NCI-H526 (cell line): ENCODE measurements around the gene TOE1.

ENCODE experiments used
- DNase-seq, 2 experiments: peaks; one replicate each; lab custom pipeline; 2025; lab: John Stamatoyannopoulos, UW

Gene TOE1

DNA sequence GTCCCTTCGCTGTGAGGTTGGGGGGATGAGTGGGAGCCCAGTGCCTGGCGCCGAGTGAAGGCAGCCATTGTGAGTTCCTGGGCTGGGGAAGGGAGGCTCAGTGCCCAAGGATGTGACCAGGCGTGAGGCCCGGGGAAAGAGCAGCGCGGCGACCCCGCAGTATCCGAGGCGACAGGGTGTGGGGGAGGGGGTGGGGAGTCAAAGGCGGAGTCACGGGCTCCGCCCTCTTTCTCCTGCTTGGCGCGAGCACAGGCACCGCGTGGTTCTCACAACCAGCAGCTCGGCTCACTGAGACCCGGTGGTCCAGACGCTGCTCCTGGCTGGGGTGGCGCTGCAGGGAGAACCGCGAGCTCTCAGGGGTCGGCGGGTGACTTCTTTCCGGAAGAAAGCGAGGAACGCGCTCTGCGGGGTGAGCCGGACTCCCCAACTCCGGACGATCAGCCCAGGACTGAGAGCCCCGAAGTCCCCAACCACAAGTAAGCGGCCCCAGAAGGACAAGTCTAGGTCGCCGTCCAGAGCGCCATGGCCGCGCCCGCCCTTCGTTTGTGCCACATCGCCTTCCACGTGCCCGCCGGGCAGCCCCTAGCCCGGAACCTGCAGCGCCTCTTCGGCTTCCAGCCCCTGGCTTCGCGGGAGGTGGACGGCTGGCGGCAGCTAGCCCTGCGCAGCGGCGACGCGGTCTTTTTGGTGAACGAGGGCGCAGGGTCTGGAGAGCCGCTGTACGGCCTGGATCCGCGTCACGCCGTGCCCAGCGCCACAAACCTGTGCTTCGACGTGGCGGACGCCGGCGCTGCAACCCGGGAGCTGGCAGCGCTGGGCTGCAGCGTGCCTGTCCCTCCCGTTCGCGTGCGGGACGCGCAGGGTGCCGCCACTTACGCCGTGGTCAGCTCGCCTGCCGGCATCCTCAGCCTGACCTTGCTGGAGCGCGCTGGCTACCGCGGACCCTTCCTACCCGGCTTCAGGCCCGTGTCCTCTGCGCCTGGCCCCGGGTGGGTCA, 13.0 kb upstream of the TOE1 start, which contains the start of gene HPDL:
Gene HPDL (plus strand): TSS at position 269 of the 997 bp plus-strand sequence. CDS start 254 bp downstream, at position 523.
- DNase-seq: peak; percentile 82 to 95

DNA sequence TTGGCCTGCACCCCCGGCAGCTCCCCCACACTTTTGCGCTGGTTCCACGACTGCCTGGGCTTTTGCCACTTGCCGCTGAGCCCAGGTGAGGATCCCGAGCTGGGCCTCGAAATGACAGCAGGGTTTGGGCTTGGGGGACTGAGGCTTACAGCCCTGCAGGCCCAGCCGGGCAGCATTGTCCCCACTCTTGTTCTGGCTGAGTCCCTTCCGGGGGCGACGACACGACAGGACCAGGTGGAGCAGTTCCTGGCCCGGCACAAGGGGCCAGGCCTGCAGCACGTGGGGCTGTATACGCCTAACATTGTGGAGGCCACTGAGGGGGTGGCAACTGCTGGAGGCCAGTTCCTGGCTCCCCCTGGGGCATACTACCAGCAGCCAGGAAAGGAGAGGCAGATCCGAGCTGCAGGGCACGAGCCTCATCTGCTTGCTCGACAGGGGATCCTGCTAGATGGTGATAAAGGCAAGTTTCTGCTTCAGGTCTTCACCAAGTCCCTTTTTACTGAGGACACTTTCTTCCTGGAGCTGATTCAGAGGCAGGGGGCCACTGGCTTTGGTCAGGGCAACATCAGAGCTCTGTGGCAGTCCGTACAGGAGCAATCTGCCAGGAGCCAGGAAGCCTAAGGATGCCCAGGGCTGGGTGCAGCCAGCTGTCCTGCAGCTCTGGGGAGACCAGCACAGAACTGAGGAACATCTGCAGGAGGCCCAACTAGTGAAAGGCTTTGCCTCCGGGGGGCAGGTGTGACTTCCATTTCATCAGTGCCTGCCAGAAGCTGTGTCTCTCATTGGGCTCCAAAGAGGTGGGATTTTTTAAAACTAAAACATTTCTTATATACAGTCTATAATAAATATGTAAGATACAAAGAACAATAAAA, 12.1 kb upstream of the TOE1 start:
- DNase-seq: peak; percentile 41 to 82

DNA sequence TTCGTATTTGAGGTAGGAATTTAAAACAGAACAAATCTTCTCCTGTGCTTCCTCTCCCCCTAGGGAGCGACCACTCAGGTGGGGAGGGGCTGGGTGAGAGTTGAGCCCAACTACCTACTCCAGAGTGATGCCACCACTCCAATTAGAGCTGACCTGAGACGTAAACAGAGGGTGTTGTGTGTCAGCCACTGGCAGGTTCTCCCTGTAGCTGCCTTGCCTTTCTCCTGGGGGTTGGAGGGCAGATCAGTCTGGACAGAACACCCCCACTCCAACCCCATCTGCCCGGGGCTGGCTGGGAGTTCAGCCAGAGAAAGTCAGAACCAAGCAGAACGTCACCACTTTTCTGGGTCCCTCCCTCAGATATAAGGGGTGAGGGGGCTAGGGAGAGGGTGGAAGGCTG, 11.3 kb upstream of the TOE1 start:
- DNase-seq: peak in 1 of 2 experiments; percentile 31

DNA sequence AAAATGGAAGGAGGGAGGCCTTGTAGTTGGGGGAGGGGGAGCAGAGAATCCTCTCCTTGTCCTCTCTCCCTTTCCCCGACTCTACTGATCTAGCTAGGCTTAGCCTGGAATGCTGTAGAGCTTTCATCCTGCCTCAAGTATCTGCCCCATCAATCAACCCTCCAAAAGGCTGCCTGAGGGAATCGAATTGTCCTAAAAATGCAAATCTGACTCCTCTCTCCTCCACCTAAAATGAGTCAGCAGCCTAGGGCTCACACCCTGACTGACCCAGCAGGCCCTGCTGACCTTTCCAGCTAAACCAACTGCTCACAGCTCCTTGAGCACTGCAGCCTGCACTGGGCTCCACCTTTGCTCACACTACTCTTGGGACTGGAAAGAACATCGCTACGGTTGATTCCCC, 10.5 kb upstream of the TOE1 start:
- DNase-seq: no peak

DNA sequence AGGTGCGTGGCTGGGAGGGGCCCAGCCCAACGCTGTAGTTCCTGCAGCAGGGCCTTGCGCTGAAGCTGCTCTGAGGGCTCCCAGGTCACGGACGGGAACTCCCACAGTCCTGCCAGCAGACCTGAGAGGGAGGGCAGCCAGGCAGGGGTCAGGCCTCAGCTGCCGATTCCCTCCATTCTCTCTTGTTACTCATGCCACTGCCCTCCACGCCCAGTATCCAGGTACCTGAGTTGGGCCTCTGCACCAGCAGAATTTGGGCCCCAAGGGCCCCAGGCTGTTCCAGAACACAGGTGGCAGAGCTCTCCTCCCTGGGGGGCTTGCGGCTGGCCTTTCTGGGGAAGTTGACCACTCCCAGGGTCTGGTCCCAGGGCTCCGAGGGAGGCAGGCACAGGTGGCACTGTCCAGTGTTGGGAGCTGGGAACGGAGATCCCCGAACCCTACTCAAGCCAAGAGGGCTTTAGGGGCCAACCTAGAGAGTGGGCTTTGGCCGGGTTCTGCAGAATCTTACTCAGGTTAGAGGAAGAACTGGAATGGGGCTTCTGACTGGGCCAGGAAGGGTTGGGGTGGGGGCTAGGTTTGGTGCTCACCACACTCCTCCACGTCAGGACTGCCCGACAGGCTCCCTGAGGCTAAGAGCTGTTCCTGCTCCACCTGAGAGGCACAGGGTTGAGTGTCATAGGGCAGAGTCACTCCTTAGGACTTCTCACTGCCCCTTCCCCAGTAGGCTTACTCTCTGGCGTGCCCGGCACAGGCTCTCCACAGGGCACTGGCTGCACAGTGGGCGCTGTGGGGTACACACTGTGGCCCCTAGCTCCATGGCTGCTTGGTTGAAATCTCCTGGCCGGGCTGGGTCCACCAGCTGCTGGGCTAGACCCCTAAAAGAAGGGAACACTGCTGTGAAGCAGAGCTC, 8.3 kb upstream of the TOE1 start:
- DNase-seq: no peak

DNA sequence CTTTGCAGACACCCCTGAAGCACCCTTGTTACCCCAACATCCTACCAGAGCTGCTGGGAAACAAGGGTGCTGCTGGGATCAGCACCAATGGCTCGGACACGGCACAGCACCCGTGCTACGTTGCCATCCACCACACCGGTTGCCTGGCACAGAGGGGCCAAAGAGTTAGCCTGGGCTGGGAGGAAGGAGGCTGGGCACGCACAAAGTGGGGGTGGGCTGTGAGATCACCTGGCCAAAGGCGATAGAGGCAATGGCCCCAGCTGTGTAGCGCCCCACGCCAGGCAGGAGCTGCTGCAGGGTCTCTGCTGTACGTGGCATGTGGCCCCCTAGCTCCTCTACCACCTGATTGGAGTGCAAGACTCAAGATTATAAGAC, 7.6 kb upstream of the TOE1 start:
- DNase-seq: no peak

DNA sequence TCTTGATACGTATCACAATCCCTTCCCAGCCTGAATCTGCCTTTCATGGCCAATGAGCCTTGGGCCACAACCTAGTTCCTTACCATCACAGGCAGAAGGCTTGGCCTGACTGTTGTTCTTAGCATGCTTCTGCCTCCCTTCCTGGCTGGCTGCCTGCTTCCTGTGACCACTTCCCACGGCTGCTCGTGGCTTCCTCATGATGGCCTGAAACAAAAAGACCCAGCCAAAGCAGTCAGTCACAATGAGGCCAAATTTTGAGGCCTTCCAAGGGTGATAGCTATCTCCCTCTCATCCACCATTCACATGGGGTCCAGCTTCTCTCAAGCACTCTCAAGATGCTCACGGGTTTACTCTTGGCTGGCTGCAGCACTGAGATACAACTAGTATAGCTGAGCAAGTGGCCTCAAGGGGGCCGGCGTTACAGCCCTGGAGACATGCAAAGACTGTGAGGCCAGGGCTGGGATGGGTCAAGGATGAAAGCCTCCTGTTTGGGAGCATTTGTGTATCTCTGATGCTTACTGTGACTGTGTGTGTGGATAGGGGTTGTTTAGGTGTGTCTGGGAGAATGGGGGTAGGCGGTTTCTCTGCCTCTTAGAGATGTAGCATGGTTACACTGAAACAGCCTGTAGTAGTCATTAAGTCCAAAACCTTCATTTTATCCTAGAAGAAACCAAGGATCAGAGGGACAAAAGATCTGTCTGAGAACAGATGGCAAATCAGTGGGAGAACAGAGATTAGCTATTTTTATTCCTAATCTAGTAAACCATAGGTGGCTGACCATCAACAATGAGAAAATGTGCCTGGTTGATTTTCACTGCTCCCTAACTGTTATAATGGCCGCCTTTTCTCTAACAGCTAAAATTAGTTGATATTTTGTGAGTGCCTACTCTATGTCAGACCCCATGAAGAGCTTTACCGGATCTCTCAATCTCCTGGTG, 5.4 kb upstream of the TOE1 start:
- no peak for DNase-seq

DNA sequence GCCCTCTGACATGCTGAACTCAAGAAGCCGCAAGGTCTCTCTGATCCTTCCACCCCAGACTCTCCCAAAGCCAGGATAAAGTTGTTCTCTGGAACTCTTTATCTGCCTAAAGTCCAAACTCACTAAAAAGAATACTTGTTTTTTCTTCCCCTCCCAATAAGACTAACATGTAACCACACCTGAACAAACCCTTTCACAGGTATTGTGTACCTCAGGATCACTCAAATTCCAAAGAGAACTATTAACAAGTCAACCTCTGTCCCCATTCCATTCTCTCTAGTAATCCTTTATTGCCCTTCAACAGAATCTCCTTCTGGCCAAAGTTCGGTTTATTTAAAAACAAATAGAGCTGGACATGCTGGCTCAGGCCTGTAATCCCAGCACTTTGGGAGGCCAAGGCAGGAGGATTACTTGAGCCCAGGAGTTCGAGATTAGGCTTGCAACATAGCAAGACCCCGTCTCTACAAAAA, 4.1 kb upstream of the TOE1 start:
- DNase-seq: no peak

DNA sequence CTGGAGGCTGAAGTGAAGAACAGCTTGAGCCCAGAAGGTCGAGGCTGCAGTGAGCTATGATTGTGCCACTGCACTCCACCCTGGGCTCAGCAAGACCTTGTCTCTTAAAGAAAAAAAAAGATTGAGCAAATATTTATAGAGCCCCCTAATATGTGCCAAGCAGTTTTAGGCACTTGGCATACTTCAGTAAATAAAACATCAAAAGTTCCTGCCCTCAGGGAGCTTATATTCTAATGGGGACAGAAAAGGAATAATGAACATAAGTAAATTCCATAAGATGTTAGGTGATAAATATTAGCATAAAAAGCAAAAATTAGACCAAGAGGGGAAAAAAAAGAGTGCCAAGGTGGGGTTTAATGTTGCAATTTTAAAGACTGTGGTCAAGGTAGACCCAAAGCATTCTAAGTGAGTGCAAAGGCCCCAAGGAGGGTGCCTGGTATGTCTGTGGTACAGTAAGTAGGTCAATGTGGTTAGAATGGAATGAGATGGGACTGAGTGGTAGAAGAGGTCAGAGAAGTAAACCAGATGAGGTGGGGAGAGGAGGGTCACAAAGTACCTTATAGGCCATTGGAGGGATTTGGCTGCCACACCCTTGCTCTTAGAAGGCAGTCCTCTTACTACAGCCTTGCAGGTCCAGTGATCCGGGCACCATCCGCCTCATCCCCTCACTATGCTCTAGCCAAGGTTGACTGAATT, 2.2 kb upstream of the TOE1 start:
- no peak for DNase-seq

DNA sequence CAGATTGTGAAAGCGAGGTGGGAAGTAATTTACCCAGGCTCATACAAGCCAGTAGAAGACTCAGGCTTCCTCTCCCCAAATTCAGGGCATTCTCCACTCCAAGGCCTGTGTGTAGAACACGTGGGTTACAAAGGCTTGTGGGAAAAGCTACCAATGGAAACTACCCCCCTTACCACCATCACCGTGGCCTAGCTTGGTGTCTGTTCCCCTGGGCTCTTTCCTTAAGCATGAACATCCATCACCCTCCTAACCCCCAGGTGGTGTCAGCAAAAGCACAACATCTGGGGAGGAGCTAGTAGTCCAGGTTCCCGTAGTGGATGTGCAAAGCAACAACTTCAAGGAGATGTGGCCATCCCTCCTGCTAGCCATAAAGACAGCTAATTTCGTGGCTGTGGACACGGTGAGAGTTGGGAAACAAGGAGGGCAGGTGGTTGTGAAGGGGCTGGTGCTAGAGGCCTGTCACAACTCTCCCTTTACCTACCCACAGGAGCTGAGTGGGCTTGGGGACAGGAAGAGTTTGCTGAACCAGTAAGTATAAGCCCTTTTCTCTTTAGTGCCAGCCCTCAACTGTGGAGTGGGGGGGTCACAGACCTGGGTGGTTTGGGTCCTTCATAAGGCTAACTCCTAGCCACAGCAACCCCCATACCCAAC, 971 bp downstream of the TOE1 start:
- peak in 1 of 2 experiments; percentile 38 for DNase-seq

DNA sequence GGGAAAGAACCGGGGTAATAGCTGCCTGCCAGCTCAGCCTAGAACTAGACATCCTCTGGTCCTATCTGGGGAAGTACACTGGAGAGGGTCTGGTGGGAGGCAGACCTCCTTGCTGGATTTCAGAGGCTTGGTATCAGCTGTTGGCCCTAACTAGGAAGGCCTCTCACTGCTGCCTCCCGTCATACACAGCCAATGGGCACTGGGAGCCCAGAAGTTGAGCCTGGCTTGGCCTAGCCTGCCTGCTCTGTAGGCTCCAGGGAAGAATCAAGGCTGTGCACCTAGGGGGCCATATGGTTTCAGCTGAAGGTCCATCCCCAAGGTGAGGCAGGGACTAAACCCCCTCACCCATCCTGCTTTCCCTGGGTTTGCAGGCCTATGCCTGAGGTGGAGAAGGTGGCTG, 4.5 kb downstream of the TOE1 start:
- DNase-seq: no peak

DNA sequence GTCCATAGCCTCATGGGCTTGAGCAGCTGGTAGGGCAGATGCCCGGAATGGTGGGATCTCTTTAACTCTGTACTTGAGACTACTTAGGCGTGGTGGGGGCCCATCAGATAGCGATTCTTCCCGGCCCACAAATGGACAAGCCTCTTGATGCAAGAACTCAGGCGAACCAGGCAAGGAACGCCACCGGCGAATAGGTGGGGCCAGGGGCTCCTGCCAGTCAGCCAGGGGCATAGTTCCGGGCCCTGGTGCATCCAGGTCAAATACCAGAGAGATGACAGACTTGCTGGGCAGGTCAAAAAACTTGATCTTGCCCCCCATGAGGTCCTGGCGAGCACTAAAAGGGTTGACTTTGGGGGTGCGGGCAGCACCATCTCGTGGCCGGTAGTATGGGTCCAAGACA, 5.0 kb downstream of the TOE1 start:
- no peak for DNase-seq

DNA sequence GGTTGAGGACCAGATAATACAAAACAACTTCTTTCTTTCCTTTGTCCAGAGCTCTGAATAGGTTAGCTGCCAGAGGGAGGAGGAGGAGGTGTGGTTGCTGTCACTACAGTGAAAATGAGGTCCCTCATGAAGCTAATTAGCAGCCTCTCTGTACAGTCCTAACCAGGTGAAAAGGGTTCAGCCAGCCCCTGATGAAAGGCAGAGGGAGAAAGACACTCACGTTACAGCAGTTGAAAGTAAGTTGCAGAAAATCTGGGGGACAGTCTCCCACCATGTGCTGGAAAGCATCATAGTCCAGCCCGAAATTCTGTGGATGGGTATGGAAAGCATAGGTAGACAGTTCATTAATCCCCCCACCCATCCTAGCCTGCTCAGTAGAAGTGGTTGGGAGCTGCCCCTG, 6.5 kb downstream of the TOE1 start:
- no peak for DNase-seq

DNA sequence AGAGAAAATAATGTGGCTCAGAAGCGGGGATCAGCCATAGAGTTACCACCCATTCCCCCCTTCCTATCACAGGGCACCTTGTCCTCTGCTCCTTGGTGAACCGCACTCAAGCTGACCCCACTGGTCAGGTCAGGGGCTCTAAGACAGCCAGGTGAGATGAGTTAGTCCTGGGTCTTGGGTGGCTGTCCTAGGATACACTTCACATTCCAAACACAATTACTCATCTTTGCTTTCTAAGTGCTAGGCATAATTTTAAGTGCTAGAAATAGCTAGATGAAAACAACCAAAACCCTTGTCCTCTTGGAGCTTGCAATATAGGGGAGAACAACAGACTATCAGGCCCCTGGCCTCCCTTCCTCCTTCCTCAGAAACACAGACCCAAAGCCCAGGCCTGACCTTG, 8.1 kb downstream of the TOE1 start:
- DNase-seq: no peak

DNA sequence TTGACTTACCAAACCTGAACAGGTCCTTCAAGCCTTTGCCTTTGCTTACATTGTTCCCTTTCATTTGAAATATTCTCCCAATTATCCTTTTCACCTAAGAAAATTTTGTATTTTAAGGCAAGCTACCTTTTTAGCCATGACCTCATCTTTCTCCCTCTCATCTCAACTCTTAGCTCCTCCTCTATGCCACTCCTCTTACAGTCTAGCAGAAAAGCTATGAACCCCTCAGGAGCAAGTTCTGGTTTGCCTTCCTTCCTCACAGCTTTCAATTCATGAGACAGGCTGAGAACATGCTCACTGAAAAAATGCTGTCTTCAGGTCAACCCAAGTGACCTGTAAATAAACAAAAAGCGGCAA, 8.6 kb downstream of the TOE1 start:
- no peak for DNase-seq

DNA sequence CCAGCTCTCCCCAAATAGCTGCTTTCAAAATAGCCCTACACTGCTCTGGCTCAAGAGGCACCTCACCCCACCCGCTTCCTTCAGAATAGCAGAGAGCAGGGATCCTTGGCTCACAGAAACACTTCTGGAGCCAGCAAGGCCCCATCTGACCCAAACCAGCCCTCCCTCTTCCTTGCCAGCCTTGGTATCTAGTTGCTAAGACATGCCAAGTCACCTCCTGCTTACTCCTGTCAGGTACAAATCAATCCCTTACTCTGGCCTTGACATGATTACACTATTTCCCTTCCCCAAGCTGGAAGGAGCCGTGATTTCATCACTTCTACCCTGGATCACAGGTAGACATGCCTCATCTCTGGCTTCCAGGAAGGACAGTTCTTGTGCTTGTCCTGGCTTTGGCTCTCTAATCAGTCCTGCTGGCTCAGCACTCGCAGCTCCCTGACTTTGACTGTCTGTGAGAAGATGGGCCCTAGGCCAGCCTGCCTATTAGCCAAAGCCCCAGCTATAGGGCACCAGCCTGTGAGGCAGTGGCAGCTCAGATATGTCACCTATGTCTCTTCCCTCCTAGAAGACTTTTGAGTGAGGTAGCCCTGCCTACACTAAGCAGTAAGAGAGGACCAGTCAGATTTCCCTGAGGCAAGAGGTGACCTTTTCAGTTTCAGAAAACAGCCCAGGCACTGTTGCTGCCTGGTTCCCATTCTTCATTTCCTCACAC, 9.2 kb downstream of the TOE1 start:
- DNase-seq: no peak

DNA sequence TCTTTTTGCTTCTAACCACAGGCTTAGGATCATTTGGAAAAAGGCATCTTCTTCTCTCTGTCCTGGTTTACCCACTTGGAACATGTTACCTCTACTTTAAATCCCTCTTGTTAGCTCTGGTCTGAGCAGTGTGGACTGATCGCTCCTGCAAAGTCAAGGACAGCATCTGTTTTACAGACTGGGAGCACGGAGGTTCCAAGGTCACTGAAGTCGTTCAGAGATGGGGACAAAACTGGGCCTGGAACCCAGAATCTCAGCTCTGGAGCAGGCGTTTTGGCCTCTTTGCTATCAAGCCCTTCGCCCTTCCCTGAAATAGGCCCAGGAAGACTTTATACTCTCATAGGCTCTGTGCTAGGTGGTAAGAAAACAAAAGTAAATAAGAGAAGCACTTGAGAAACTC, 11.5 kb downstream of the TOE1 start:
- no peak for DNase-seq

DNA sequence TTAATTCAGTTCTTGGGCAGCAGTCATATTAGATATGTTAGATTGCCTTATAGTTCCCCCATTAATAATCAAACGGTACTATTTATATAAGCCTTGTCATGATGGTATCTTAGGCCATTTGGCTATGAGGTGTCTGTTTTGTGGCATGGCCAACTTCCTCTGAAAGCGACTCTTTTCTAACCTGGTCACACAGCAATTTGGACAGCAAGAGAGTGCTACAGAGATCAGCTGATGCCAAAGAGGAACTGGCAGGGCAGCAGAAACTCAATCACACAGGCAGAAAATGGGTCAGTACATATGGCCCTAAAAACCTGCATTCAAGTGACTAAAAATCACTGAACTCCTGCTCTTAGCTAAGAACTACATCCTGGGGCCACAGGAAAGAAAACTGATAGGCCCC, 13.7 kb downstream of the TOE1 start:
- DNase-seq: no peak

DNA sequence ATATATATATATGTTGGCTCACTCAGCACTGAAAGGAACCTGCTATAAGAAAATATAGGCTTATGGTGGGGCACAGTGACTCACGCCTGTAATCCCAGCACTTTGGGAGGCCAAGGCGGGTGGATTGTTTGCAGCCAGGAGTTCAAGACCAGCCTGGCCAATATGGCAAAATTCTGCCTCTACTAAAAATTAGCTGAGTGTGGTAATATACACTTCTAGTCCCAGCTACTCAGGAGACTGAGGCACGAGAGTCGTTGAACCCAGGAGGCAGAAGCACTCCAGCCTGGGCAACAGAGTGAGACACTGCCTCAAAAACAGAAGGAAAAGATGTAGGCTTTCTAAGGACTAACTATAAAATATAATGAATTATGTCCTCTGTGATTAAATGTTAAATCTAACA, 14.9 kb downstream of the TOE1 start:
- no peak for DNase-seq
